Measurements from ENCODE around the gene ZNF579. TPM values are rescaled to one million over a fixed set of nuclear protein-coding genes. Genes with fewer than 3 reads are reported as not detected.

The ZNF579 gene, protein sequence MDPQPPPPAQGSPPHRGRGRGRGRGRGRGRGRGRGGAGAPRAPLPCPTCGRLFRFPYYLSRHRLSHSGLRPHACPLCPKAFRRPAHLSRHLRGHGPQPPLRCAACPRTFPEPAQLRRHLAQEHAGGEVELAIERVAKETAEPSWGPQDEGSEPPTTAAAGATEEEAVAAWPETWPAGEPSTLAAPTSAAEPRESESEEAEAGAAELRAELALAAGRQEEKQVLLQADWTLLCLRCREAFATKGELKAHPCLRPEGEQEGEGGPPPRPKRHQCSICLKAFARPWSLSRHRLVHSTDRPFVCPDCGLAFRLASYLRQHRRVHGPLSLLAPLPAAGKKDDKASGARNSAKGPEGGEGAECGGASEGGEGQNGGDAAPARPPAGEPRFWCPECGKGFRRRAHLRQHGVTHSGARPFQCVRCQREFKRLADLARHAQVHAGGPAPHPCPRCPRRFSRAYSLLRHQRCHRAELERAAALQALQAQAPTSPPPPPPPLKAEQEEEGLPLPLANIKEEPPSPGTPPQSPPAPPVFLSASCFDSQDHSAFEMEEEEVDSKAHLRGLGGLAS
- 1 to 10 TPM; 2.0 to 5.6 (median 2.9) TPM for total RNA-seq

DNA sequence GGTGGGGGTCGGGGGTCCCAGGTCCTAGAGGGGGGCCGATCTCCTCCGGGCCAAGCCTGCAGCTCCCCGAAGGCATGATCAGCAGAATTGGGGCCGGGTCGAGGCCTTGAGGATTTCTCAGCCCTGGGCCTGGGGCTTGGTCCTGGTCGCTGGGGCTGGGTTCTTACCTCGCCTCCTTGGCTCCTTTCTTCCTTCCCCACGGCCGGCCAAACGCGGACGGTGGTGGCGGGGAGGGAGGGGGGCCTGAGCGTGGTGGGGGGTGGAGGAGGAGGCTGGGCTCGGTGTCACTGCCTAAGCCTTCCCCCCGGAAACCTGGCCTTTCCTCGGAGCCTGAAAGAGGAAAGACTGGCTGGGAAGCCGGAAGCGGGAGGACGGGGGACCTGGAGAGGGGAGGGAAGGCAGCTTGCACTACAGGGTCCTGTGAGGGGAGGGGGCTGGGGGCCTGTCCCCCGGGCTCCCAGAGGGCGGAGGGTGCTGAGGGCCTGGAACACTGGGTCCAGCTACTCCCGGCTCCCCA is at the start of gene ZNF579:
ZNF579 (minus strand) TSS at position 221 of the 517 bp plus-strand sequence. CDS start 1,209 bp downstream, outside the sequence.
- Histone ChIP-seq H3K4me3 (peak within 1 kb of the TSS; percentile 71 to 95 (median 86)), H3K27ac (peak within 1 kb of the TSS; percentile 86 to 94 (median 90)), H3K27me3 (peaks cover under 1% of the 10 kb centered on the region), H3K9me3 (no peaks in the 10 kb centered on the region), H3K36me3 (peaks cover 0 to 6% (median 0%) of the 10 kb centered on the region in 4 donors), H3K4me1 (peaks cover 0 to 28% (median 21%) of the 10 kb centered on the region in 4 donors)
- DNase-seq: peak; percentile 90
- intact Hi-C loops (cut with DNase I; ENCODE audit: low total_unique reads): loop anchor here (2.0 to 10.0 kb wide), 2 partner anchors 62 to 66 kb away; partner anchors contain the start of gene ZNF581
- in situ Hi-C loops (cut with MboI; ENCODE audit: low pct_ligation_motif_present in 1 of 4, low pct_unique_long_range_greater_than_20kb in 1 of 4, low sequenced_read_pairs in 3 of 4): no loop called here
- WGBS, 2 donors (ENCODE audit: low coverage in 1 of 2): 2% methylated on average over 19 of the region's 24 CpGs; no CpG with 5 or more reads in 1 of the 2 donors
- TF ChIP-seq, protein P1, sequence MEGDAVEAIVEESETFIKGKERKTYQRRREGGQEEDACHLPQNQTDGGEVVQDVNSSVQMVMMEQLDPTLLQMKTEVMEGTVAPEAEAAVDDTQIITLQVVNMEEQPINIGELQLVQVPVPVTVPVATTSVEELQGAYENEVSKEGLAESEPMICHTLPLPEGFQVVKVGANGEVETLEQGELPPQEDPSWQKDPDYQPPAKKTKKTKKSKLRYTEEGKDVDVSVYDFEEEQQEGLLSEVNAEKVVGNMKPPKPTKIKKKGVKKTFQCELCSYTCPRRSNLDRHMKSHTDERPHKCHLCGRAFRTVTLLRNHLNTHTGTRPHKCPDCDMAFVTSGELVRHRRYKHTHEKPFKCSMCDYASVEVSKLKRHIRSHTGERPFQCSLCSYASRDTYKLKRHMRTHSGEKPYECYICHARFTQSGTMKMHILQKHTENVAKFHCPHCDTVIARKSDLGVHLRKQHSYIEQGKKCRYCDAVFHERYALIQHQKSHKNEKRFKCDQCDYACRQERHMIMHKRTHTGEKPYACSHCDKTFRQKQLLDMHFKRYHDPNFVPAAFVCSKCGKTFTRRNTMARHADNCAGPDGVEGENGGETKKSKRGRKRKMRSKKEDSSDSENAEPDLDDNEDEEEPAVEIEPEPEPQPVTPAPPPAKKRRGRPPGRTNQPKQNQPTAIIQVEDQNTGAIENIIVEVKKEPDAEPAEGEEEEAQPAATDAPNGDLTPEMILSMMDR (IDR thresholded peaks at IDR 0.05): no peak
- TF ChIP-seq EP300 (IDR thresholded peaks at IDR 0.05; ENCODE audit: low read depth): no peak
- no peak for TF ChIP-seq POLR2A (IDR thresholded peaks at IDR 0.05)
- TF ChIP-seq POLR2AphosphoS5 (IDR thresholded peaks at IDR 0.05): peak in 1 of 3 donors; percentile 35

GRCh38 chr19:55626350-55626749 is 45.7 kb upstream of the ZNF579 start:
- H3K4me1 ChIP-seq: peaks cover 0 to 14% (median 6%) of the 10 kb centered on the region in 4 donors
- no peaks in the 10 kb centered on the region for H3K27me3 ChIP-seq
- DNase-seq: no peak
- whole genome bisulfite sequencing, 2 donors (ENCODE audit: low coverage in 1 of 2): 73 to 83% methylated on average over 11 of the region's 11 CpGs
- in situ Hi-C loops (cut with MboI; ENCODE audit: low pct_ligation_motif_present in 1 of 4, low pct_unique_long_range_greater_than_20kb in 1 of 4, low sequenced_read_pairs in 3 of 4) (loop anchor here in 1 of 4 donors (10.0 kb wide), 1 partner anchor 112 kb away; no protein-coding TSS in a partner anchor), intact Hi-C loops (cut with DNase I; ENCODE audit: low total_unique reads) (no loop called here)
- no peak for TF ChIP-seq EP300 (IDR thresholded peaks at IDR 0.05; ENCODE audit: low read depth)
- TF ChIP-seq POLR2A (IDR thresholded peaks at IDR 0.05): no peak
- TF ChIP-seq, protein P1 (IDR thresholded peaks at IDR 0.05): no peak
- TF ChIP-seq POLR2AphosphoS5 (IDR thresholded peaks at IDR 0.05): no peak
- H3K36me3 ChIP-seq: peaks cover 0 to 5% (median 1%) of the 10 kb centered on the region in 4 donors
- no peaks in the 10 kb centered on the region for H3K9me3 ChIP-seq
- no peak overlapping the region for H3K27ac ChIP-seq
- no peak overlapping the region for H3K4me3 ChIP-seq

DNA sequence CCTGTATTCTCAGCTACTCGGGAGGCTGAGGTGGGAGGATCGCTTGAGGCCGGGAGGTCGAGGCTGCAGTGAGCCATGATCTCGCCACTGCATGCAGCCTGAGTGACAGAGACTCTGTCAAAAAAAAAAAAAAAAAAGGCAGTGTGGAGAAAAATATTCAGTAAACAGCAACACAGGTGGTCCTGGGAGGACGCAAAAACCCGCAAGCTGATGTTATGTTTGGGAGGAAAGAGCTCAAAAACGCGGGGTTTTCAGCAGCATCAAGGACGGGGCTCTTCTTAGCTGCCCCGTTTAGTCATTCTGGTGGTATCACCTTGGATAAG is 44.3 kb upstream of the ZNF579 start:
- WGBS, 2 donors (ENCODE audit: low coverage in 1 of 2): 46 to 68% methylated on average over 11 of the region's 11 CpGs
- intact Hi-C loops (cut with DNase I; ENCODE audit: low total_unique reads): no loop called here
- H3K4me1 ChIP-seq: peaks cover 0 to 14% (median 6%) of the 10 kb centered on the region in 4 donors
- TF ChIP-seq EP300 (IDR thresholded peaks at IDR 0.05; ENCODE audit: low read depth) (no peak), POLR2AphosphoS5 (IDR thresholded peaks at IDR 0.05) (no peak), POLR2A (IDR thresholded peaks at IDR 0.05) (no peak)
- TF ChIP-seq, protein P1 (IDR thresholded peaks at IDR 0.05): no peak
- peak overlapping the region; percentile 90 to 98 (median 94) for H3K27ac ChIP-seq
- in situ Hi-C loops (cut with MboI; ENCODE audit: low pct_ligation_motif_present in 1 of 4, low pct_unique_long_range_greater_than_20kb in 1 of 4, low sequenced_read_pairs in 3 of 4): loop anchor here in 1 of 4 donors (10.0 kb wide), 1 partner anchor 110 kb away; no protein-coding TSS in a partner anchor
- H3K9me3 ChIP-seq: no peaks in the 10 kb centered on the region
- peaks cover 0 to 5% (median 1%) of the 10 kb centered on the region in 4 donors for H3K36me3 ChIP-seq
- no peak for DNase-seq
- peak overlapping the region in 3 of 4 donors; percentile 42 to 74 (median 55) for H3K4me3 ChIP-seq
- H3K27me3 ChIP-seq: no peaks in the 10 kb centered on the region

Measured in transverse colon (tissue), 4 donors.